C4-2B (cell line): Measurements from ENCODE around the gene COL4A1.

ENCODE experiments used
- ZFX ChIP-seq: fragments of 450-650 bp; IDR thresholded peaks from 2 replicates; pipeline ENCODE4 v1.6.1; 2017
- TF ChIP-seq, protein P1 (sequence below): fragments of 450-650 bp; conservative IDR thresholded peaks from 2 replicates; pipeline ENCODE4 v1.5.1; 2017; ENCODE audit warnings: mild to moderate bottlenecking

- TF ChIP-seq, protein P1, sequence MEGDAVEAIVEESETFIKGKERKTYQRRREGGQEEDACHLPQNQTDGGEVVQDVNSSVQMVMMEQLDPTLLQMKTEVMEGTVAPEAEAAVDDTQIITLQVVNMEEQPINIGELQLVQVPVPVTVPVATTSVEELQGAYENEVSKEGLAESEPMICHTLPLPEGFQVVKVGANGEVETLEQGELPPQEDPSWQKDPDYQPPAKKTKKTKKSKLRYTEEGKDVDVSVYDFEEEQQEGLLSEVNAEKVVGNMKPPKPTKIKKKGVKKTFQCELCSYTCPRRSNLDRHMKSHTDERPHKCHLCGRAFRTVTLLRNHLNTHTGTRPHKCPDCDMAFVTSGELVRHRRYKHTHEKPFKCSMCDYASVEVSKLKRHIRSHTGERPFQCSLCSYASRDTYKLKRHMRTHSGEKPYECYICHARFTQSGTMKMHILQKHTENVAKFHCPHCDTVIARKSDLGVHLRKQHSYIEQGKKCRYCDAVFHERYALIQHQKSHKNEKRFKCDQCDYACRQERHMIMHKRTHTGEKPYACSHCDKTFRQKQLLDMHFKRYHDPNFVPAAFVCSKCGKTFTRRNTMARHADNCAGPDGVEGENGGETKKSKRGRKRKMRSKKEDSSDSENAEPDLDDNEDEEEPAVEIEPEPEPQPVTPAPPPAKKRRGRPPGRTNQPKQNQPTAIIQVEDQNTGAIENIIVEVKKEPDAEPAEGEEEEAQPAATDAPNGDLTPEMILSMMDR = no peak
- TF ChIP-seq ZFX = no peak
Observed at GRCh38 chr13:110346661-110347067, 39.7 kb upstream of the COL4A1 start.
